ENCODE results near the gene SPRED1. TPM values are rescaled to one million over a fixed set of nuclear protein-coding genes. Genes with fewer than 3 reads are reported as not detected.

The SPRED1 gene
- total RNA-seq, 1 experiment from 2014 or later = 10.4 TPM

DNA sequence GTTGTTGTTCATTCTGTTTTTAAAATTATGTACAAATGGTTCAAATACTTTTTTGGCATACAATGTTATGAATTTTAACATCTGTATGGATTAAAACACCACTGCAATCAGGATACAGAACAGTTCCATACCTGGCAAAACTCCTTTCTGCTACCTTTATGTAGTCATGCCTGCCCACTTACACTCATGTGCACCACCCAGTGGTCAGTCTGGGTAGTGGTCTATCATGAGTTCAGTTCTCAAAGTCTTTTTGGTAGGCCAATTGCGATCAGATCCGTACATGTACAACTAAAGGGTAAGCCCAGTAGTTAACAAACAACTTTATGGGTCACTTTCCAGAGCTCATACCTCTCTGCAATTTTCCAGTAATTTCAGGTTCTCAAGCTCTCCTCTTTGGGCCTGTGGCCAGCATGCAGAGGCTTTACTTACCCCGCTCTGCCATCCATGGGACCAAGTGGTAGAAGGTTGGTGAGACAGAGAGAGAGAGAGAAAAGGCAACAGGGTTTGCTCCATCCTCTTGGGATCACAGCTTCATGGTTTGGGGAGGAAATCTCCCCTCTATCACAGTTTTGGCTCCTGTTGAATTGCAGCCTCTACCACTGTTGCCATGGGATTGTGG, 137.4 kb downstream of the SPRED1 start:
- no peaks in the 10 kb centered on the region for H3K4me1 Mint-ChIP-seq (ENCODE audit: low read depth, unreplicated experiment)
- H3K36me3 Mint-ChIP-seq (ENCODE audit: insufficient read depth, unreplicated experiment) = no peaks in the 10 kb centered on the region
- no peak overlapping the region for H3K27ac Mint-ChIP-seq (ENCODE audit: unreplicated experiment)
- H3K27me3 ChIP-seq (replicated peaks; ENCODE audit: control insufficient read depth, insufficient read depth, low read length) = no peaks in the 10 kb centered on the region
- peak; percentile 67 to 78 for DNase-seq
- H3K36me3 ChIP-seq (ENCODE audit: control insufficient read depth, insufficient read depth, low read length) = no peaks in the 10 kb centered on the region
- peaks cover 11% of the 10 kb centered on the region for H3K27me3 Mint-ChIP-seq (ENCODE audit: insufficient read depth, unreplicated experiment)
- no TSS peak for BruUV-seq (replicated peaks)
- TF ChIP-seq, protein P1, sequence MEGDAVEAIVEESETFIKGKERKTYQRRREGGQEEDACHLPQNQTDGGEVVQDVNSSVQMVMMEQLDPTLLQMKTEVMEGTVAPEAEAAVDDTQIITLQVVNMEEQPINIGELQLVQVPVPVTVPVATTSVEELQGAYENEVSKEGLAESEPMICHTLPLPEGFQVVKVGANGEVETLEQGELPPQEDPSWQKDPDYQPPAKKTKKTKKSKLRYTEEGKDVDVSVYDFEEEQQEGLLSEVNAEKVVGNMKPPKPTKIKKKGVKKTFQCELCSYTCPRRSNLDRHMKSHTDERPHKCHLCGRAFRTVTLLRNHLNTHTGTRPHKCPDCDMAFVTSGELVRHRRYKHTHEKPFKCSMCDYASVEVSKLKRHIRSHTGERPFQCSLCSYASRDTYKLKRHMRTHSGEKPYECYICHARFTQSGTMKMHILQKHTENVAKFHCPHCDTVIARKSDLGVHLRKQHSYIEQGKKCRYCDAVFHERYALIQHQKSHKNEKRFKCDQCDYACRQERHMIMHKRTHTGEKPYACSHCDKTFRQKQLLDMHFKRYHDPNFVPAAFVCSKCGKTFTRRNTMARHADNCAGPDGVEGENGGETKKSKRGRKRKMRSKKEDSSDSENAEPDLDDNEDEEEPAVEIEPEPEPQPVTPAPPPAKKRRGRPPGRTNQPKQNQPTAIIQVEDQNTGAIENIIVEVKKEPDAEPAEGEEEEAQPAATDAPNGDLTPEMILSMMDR (IDR thresholded peaks at IDR 0.05; ENCODE audit: insufficient read depth in 1 of 2, low read depth in 1 of 2, low read length in 1 of 2, severe bottlenecking in 1 of 2, unreplicated experiment in 1 of 2) = peak; percentile 65 to 85
- 0 out of 2 replicates have a peak, but pooled peaks cover 3% of the 10 kb centered on the region for H3K9me3 ChIP-seq
- no peak overlapping the region for H3K4me3 Mint-ChIP-seq (ENCODE audit: unreplicated experiment)
- H3K4me1 ChIP-seq = no peaks in the 10 kb centered on the region
- H3K9me3 Mint-ChIP-seq (ENCODE audit: unreplicated experiment) = no peaks in the 10 kb centered on the region
- CTCF ChIA-PET = interaction anchor here (1.5 kb wide), 1 partner anchor 394 kb away, joined by 3 read pairs; no protein-coding TSS in a partner anchor
- POLR2A ChIA-PET = no interaction called here
- no peak overlapping the region for H3K4me3 ChIP-seq (ENCODE audit: low read depth, low read length)
- intact Hi-C loops (cut with micrococcal nuclease; ENCODE audit: unreplicated experiment) = loop anchor here (1.0 to 2.0 kb wide), 2 partner anchors 387 to 395 kb away; no protein-coding TSS in a partner anchor

DNA sequence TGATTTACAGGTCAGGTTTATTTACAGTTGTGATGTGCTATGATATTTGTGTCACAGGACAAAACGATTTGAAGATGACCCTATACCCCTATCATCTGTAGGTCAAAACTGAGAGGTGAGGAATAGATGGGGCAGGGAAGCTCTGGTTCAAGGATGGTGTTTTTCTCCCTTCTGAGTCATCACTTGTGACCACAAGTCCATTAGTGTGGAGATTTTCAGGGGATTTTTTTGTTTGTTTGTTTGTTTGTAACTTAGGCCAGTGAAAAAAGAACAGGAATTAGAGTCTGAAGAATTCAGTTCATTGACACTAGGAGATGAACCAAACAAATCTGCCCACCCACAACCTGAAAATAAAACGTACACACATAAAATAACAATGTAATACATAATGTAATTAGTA, 138.6 kb downstream of the SPRED1 start:
- Mint-ChIP-seq H3K9me3 (ENCODE audit: unreplicated experiment) (no peaks in the 10 kb centered on the region), H3K27ac (ENCODE audit: unreplicated experiment) (no peak overlapping the region), H3K36me3 (ENCODE audit: insufficient read depth, unreplicated experiment) (no peaks in the 10 kb centered on the region), H3K27me3 (ENCODE audit: insufficient read depth, unreplicated experiment) (peaks cover 7% of the 10 kb centered on the region), H3K4me3 (ENCODE audit: unreplicated experiment) (no peak overlapping the region), H3K4me1 (ENCODE audit: low read depth, unreplicated experiment) (no peaks in the 10 kb centered on the region)
- intact Hi-C loops (cut with micrococcal nuclease; ENCODE audit: unreplicated experiment) = loop anchor here (2.0 kb wide), 1 partner anchor 396 kb away; no protein-coding TSS in a partner anchor
- Histone ChIP-seq H3K4me3 (ENCODE audit: low read depth, low read length) (no peak overlapping the region), H3K4me1 (no peaks in the 10 kb centered on the region), H3K27me3 (replicated peaks; ENCODE audit: control insufficient read depth, insufficient read depth, low read length) (no peaks in the 10 kb centered on the region), H3K36me3 (ENCODE audit: control insufficient read depth, insufficient read depth, low read length) (no peaks in the 10 kb centered on the region), H3K9me3 (0 out of 2 replicates have a peak, but pooled peaks cover under 1% of the 10 kb centered on the region)
- no TSS peak for BruUV-seq (replicated peaks)
- ChIA-PET POLR2A (no interaction called here), CTCF (no interaction called here)
- TF ChIP-seq, protein P1 (IDR thresholded peaks at IDR 0.05; ENCODE audit: insufficient read depth in 1 of 2, low read depth in 1 of 2, low read length in 1 of 2, severe bottlenecking in 1 of 2, unreplicated experiment in 1 of 2) = no peak
- DNase-seq = no peak

DNA sequence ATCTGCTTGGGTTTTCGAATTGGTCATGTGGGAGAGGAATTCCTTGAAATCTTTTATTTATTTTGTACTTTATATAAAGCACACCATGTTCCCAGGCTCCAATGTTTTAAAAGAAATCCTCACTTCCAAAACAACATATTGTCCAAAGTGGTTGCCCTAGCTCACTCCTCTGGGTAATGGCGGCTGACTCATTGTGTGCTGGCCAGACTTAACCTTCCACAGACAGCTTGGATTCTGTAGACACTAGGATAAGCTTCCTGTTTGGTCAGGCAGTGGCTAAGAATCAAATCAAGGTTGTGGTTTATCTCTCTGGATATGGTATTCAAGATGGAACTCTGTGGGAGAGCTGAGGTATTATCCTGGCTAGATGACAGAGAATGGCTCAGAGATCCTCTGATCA, 145.5 kb downstream of the SPRED1 start:
- ChIA-PET CTCF (no interaction called here), POLR2A (no interaction called here)
- TF ChIP-seq, protein P1 (IDR thresholded peaks at IDR 0.05; ENCODE audit: insufficient read depth in 1 of 2, low read depth in 1 of 2, low read length in 1 of 2, severe bottlenecking in 1 of 2, unreplicated experiment in 1 of 2) = no peak
- no peaks in the 10 kb centered on the region for H3K4me1 ChIP-seq
- H3K4me3 ChIP-seq (ENCODE audit: low read depth, low read length) = no peak overlapping the region
- Mint-ChIP-seq H3K4me1 (ENCODE audit: low read depth, unreplicated experiment) (no peaks in the 10 kb centered on the region), H3K36me3 (ENCODE audit: insufficient read depth, unreplicated experiment) (no peaks in the 10 kb centered on the region), H3K27ac (ENCODE audit: unreplicated experiment) (no peak overlapping the region), H3K27me3 (ENCODE audit: insufficient read depth, unreplicated experiment) (peaks cover 13% of the 10 kb centered on the region), H3K4me3 (ENCODE audit: unreplicated experiment) (no peak overlapping the region), H3K9me3 (ENCODE audit: unreplicated experiment) (no peaks in the 10 kb centered on the region)
- H3K9me3 ChIP-seq = no peaks in the 10 kb centered on the region
- intact Hi-C loops (cut with micrococcal nuclease; ENCODE audit: unreplicated experiment) = no loop called here
- H3K27me3 ChIP-seq (replicated peaks; ENCODE audit: control insufficient read depth, insufficient read depth, low read length) = no peaks in the 10 kb centered on the region
- no TSS peak for BruUV-seq (replicated peaks)
- H3K36me3 ChIP-seq (ENCODE audit: control insufficient read depth, insufficient read depth, low read length) = no peaks in the 10 kb centered on the region
- no peak for DNase-seq

All from Caco-2 (cell line).